ENCODE data around the gene STAC.
"Not testable (repeated sequence)": the region's sequence is repeated elsewhere in the genome, so short reads cannot be mapped to it uniquely, and the experiment has no call there.

Gene STAC

GRCh38 chr3:36417237-36417636 is 36.9 kb downstream of the STAC start:
- no peak for DNase-seq

DNA sequence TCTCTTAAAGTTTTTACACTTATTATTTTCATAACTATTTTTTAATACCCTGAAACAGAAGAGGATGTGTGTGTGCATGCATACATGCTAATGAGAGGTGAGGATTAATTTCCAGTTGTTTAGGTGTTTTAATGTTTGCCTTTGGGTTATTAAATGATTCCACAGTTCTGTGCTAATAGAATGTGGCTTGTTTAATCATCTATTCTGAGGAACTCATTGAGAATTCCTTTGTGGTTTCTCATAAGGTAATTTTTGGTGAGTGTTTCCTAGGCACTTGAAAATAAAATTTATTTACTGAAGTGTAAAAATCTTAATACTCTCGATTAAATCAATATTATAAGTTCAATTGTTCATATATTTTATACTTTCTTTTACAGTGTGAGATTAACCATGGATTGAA is 38.0 kb downstream of the STAC start:
- no peak for DNase-seq

- no peak for DNase-seq
These were observed 48.1 kb downstream of the STAC start for GRCh38 chr3:36428445-36428844.

DNA sequence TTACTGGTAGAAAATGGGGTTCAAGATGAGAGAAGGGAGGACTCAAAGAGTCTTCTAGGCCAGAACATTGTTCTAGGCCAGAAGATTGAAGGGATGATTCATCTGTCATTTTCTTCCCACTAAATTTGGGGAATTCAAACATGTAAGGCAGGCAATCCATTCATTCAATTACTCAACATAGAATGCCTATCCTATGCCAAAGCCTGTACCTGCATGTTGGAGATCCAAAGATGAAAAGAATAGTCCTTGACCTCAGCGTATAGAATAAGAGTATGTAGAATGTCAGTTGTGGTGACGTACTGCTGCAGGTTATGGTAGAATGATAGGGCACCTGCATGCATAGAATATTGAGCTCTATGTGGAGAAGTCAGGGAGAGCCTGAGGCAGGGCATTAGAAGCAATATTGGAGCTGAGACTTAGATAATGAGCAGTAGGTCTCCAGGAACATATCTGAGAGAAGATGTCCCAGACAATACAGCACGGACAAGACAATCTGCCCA is 49.7 kb downstream of the STAC start:
- DNase-seq, result no peak

DNA sequence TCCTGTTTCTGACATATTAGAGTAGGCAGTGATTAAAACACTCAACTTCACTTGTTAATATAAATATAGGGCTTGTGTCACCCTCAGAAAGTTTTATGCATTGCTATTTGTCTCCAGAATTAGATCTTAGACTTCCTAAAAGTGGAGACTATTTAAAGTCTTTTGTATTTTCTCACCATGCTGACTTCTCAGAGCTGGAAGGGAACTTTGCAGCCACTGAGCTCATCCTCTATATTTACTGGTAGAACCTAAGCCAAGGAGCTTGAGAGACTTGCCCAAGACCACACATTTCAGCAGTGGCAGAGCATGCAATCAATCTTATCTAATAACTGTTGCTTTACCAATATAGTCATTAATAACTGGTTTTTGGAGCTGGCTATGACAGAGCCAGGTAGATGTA is 53.2 kb downstream of the STAC start:
- DNase-seq, result no peak

DNA sequence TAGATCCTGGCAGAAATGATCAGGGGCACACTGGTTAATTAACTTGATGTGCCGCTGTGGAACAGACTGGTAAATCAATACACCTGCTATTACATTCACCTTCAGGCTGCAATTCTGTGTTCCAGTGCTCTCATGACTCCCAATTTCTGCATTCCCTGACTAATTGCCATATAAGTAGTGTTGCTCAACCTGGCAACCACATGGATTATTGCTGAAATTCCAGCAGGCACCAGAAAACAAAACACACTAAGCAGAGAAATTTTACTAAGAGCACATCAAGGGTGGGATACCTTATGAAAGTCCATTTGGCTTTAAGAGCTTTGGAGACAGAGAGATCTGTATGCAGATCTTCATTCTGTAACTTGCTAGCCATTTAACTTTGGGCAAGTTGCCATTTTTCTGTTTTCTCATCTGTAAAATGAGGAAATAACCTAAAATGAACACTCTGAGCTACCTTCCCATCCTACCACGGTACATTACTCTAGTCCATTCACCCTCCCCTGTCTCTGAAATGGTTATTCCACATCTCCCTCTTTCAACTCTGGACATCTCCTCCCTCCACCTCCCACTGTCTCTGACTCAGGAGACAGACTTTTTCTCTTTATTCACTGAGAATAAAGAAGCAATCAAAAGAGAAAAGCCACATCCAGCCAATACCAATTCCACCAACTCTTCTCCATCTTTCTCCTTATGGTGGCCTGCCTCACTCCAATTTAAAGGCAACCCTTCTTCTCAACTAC is 54.6 kb downstream of the STAC start:
- no peak for DNase-seq

- DNase-seq, result no peak
These were observed 62.9 kb downstream of the STAC start for GRCh38 chr3:36443028-36443686.

DNA sequence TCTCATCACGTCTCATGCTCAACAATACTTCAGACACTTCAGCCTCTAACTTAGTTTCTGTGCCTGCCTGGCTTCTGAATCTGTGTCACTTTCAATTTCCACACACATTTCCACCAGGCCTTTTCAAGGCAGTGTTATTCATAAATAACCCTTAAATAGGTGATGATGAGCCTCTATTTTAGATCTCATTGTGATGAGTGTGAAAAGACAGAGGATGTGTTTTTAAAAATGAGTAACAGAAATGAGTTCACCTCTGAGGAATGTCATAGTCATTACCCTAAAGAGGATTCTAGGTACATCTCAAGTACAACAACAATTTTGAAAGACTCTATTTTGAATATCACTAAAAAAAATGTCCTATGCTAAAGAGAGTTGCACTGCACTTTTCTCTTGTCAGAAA is 64.6 kb downstream of the STAC start:
- no peak for DNase-seq

- no peak for DNase-seq
These were observed 66.0 kb downstream of the STAC start for GRCh38 chr3:36446276-36446675.

GRCh38 chr3:36447061-36447460 is 66.8 kb downstream of the STAC start:
- no peak for DNase-seq

GRCh38 chr3:36451816-36452215 is 71.5 kb downstream of the STAC start:
- DNase-seq, result no peak

DNA sequence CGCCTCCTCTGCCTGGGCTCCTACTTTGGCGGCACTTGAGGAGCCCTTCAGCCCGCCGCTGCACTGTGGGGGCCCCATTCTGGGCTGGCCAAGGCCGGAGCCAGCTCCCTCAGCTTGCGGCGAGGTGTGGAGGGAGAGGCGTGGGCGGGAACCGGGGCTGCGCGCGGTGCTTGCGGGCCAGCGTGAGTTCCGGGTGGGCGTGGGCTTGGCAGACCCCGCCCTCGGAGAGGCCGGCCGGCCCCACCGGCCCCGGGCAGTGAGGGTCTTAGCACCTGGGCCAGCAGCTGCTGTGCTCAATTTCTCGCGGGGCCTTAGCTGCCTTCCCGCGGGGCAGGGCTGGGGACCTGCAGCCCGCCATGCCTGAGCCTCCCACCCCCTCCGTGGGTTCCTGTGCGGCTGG is 72.9 kb downstream of the STAC start:
- DNase-seq, result not testable (repeated sequence)

DNA sequence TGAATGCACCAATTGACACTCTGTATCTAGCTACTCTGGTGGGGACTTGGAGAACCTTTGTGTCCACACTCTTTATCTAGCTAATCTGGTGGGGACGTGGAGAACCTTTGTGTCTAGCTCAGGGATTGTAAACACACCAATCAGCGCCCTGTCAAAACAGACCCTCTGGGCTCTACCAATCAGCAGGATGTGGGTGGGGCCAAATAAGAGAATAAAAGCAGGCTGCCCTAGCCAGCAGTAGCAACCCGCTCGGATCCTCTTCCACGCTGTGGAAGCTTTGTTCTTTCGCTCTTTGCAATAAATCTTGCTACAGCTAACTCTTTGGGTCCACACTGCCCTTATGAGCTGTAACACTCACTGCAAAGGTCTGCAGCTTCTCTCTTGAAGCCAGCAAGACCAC is 73.6 kb downstream of the STAC start:
- DNase-seq, result not testable (repeated sequence)

DNA sequence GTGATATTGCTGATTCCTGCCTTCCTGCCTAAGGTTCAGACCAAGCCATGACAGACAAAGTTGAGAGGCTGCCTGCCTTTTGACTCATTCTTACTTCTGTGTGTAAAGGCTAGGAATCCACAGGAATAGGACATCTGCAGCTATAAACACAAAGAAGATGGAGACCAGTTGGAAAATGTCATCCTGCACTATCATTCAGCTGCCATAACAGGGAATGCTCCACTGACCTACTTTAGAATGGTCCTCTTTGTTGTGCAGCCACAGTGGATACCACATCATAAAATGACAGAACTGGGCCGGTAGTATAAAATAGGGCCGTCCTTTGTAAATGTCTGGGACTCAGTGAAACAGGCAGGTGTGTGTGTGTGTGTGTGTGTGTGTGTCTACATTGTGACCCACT is 75.1 kb downstream of the STAC start:
- DNase-seq, result no peak

GRCh38 chr3:36456784-36457183 is 76.5 kb downstream of the STAC start:
- no peak for DNase-seq

GRCh38 chr3:36457667-36458066 is 77.4 kb downstream of the STAC start:
- DNase-seq, result no peak

DNA sequence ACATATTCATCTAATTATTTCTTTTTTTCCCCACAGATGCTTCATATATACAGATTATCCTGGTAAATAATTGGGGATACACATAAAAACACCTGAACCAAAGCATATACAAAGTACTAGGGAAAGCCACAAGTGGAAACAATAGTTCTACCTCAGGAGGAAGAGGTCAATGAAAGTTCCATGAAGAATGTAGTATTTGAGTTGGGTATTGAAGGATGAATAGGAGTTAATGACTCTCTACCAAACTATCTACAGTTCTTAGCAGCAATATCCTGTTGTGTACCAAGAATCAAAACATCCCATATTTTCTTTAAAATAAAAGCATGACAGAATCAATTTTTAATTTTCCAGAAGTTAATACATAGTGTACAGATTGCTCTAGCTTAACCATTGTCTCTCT is 78.9 kb downstream of the STAC start:
- no peak for DNase-seq

GRCh38 chr3:36461597-36461996 is 81.3 kb downstream of the STAC start:
- DNase-seq, result no peak

- not testable (repeated sequence) for DNase-seq
These were observed 91.7 kb downstream of the STAC start for GRCh38 chr3:36472045-36472444.

DNA sequence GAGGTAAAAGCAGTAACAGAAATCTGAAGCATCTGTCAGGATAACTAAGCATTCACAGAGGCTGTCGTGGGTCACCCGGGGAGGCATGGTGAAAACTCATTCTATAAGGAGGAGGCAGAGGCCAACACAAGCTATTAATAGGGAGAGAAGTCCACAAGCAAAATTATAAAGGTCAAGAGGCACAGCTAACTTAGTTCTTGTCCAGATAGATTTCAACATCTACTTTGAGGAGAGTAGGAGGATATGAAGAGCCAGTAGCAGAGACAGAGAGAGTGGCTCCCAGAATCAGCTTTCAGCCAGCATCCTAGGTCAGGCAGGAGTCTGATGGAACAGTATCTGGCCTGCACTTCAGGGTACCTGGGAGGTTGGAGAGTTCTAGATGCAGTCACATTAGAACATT is 95.3 kb downstream of the STAC start:
- no peak for DNase-seq

GRCh38 chr3:36476286-36476942 is 96.1 kb downstream of the STAC start:
- DNase-seq, result no peak

GRCh38 chr3:36477655-36478054 is 97.4 kb downstream of the STAC start:
- DNase-seq, result no peak

DNA sequence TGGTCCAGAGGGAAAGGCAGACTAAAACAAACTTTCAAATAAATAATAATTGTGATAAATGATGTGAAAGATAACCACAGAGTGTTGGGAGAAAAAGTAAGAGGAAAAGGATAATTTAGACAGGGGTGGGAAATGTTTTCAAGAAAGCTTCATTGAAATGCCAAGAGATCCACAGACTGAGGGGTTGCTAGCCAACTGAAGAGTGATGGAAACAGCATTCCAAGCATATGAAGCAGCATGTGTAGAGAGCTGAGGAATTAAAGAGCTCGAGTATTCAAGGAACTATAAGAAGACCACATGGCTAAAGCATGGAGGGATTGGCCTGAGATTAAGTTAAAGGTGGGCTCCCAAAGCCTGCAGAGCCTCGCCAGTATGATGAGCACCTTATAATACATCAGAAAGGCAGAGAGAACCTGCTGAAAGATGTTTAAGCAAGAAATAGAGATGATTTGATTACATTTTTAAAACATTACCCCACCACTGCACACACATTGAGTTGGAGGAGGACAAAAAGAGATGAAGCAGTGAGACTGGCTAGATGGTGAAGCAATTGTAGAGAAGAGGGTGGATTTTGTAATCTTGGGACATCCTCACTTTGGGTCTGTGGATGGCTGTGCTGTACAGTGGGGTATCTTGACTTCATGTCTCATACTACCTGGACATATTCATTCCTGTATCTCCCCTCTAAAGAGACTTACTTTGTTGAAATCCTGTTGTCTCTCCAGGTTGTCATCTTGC is 100.8 kb downstream of the STAC start:
- no peak for DNase-seq

Data from RPMI8226 (cell line).